H1 (cell line): ENCODE data around the gene STX16. TPM values are rescaled to one million over a fixed set of nuclear protein-coding genes. Genes with fewer than 3 reads are reported as not detected.

Source experiments
- CTCF ChIA-PET: fragments of 300-600 bp; sonication (Branson Sonifier 250); formaldehyde crosslinking; loops from one replicate; lab custom pipeline; 2021; ENCODE audit not compliant: partially characterized antibody; lab: Charles Lee
- POLR2A ChIA-PET: fragments of 300-600 bp; sonication (Branson Sonifier 250); formaldehyde crosslinking; loops from one replicate; lab custom pipeline; 2021; ENCODE audit warnings: inconsistent platforms; ENCODE audit not compliant: partially characterized antibody; lab: Charles Lee
- DNase-seq, 2 experiments: peaks; one replicate each; pipeline versions ENCODE4 v3.0.0 to v3.0.0-alpha.2; 2010 to 2022; ENCODE audit warnings: low spot score in 2 of 2, low read depth in 1 of 2, mixed read lengths in 1 of 2
- FAIRE-seq: peaks from 2 replicates; lab custom pipeline; 2011; peaks lifted over from hg19 to GRCh38; lab: Jason Lieb, UNC
- H2AFZ ChIP-seq: 2 replicates; pipeline ENCODE4 v1.8.1; 2012; ENCODE audit warnings: low read length, inconsistent platforms
- H2AK5ac ChIP-seq: 2 replicates; pipeline ENCODE4 v1.6.1; 2013; ENCODE audit warnings: low read depth, low read length
- H2BK120ac ChIP-seq: replicated peaks from 2 replicates; pipeline ENCODE3; 2013; ENCODE audit warnings: low read depth, low read length, inconsistent platforms
- H2BK12ac ChIP-seq: 2 replicates; pipeline ENCODE4 v1.6.1; 2013; ENCODE audit warnings: low read depth, low read length
- H2BK15ac ChIP-seq: 2 replicates; pipeline ENCODE4 v1.6.1; 2013; ENCODE audit warnings: low read length
- H2BK20ac ChIP-seq: 2 replicates; pipeline ENCODE4 v1.6.1; 2013; ENCODE audit warnings: low read length
- H2BK5ac ChIP-seq: 2 replicates; pipeline ENCODE4 v1.6.1; 2013; ENCODE audit warnings: low read depth, low read length
- H3K14ac ChIP-seq: 2 replicates; pipeline ENCODE4 v1.6.1; 2013; ENCODE audit warnings: inconsistent platforms; ENCODE audit not compliant: insufficient read length
- H3K18ac ChIP-seq: 2 replicates; pipeline ENCODE4 v1.6.1; 2013; ENCODE audit warnings: low read length; ENCODE audit errors: extremely low read depth
- H3K23ac ChIP-seq: 2 replicates; pipeline ENCODE4 v1.6.1; 2013; ENCODE audit warnings: inconsistent platforms; ENCODE audit not compliant: insufficient read length
- H3K23me2 ChIP-seq: 2 replicates; pipeline ENCODE4 v1.6.1; 2013; ENCODE audit warnings: low read depth, low read length
- H3K27ac ChIP-seq: 2 replicates; pipeline ENCODE4 v1.6.1; 2011; ENCODE audit warnings: low read depth, low read length, inconsistent platforms
- H3K27me3 ChIP-seq, 4 experiments: replicated peaks in 1 of 4; 1 replicate in 1 of 4; 2 replicates in 3 of 4; pipeline versions ENCODE4 v1.6.1 to v1.8.1; 2011 to 2013; ENCODE audit warnings: low read length in 3 of 4, mild to moderate bottlenecking in 3 of 4, inconsistent platforms in 2 of 4, mixed read lengths in 2 of 4, moderate library complexity in 1 of 4; ENCODE audit not compliant: control insufficient read depth in 3 of 4, insufficient read depth in 3 of 4; ENCODE audit errors: extremely low read depth in 1 of 4
- H3K36me3 ChIP-seq, 4 experiments: 2 replicates each; pipeline versions ENCODE4 v1.6.1 to v1.8.1; 2011 to 2013; ENCODE audit warnings: mild to moderate bottlenecking in 4 of 4, low read length in 3 of 4, moderate library complexity in 2 of 4, control low read depth in 1 of 4, inconsistent platforms in 1 of 4; ENCODE audit not compliant: insufficient read depth in 4 of 4, control insufficient read depth in 2 of 4
- H3K4ac ChIP-seq: replicated peaks from 2 replicates; pipeline ENCODE3; 2013; ENCODE audit warnings: low read length, low read depth, mixed read lengths, inconsistent platforms; ENCODE audit not compliant: insufficient read length
- H3K4me1 ChIP-seq, 4 experiments: replicated peaks in 1 of 4; 1 replicate in 1 of 4; 2 replicates in 3 of 4; pipeline versions ENCODE4 v1.6.1 to v1.8.1; 2011 to 2013; ENCODE audit warnings: low read length in 3 of 4, inconsistent platforms in 2 of 4, mixed read lengths in 1 of 4; ENCODE audit not compliant: insufficient read depth in 4 of 4, control insufficient read depth in 3 of 4
- H3K4me2 ChIP-seq, 2 experiments: 2 replicates each; pipeline versions ENCODE4 v1.6.1 to v1.8.1; 2011 to 2013; ENCODE audit warnings: low read depth in 2 of 2, low read length in 2 of 2, control low read depth in 1 of 2, inconsistent platforms in 1 of 2, mild to moderate bottlenecking in 1 of 2; ENCODE audit not compliant: insufficient read depth in 1 of 2
- H3K4me3 ChIP-seq, 4 experiments: fragments of 200-600, 300-600 bp in 1 of 4; sonication (generic), shearing (Covaris generic), sonication (Bioruptor Twin) in 1 of 4; 2 replicates each; pipeline versions ENCODE4 v1.5.1 to v1.8.1; 2011 to 2016; ENCODE audit warnings: low read length in 4 of 4, low read depth in 3 of 4, control low read depth in 2 of 4, inconsistent platforms in 2 of 4, mild to moderate bottlenecking in 2 of 4, mixed read lengths in 1 of 4, moderate library complexity in 1 of 4; ENCODE audit not compliant: insufficient read depth in 2 of 4; ENCODE audit errors: extremely low read depth in 1 of 4
- H3K56ac ChIP-seq: replicated peaks from 2 replicates; pipeline ENCODE3; 2013; ENCODE audit warnings: low read depth, mild to moderate bottlenecking, mixed read lengths, low read length, inconsistent platforms; ENCODE audit not compliant: insufficient read length
- H3K79me1 ChIP-seq: 2 replicates; pipeline ENCODE4 v1.6.1; 2013; ENCODE audit warnings: low read depth, low read length, control low read depth
- H3K79me2 ChIP-seq, 2 experiments: 2 replicates each; pipeline versions ENCODE4 v1.6.1 to v1.8.1; 2012 to 2013; ENCODE audit warnings: low read length in 2 of 2, mild to moderate bottlenecking in 2 of 2, inconsistent platforms in 1 of 2; ENCODE audit not compliant: insufficient read depth in 2 of 2, control insufficient read depth in 1 of 2
- H3K9ac ChIP-seq, 4 experiments: replicated peaks in 1 of 4; 1 replicate in 1 of 4; 2 replicates in 3 of 4; pipeline versions ENCODE4 v1.6.1 to v1.8.1; 2011 to 2013; ENCODE audit warnings: low read depth in 3 of 4, low read length in 3 of 4, control low read depth in 2 of 4, mild to moderate bottlenecking in 2 of 4, moderate library complexity in 2 of 4, inconsistent platforms in 1 of 4; ENCODE audit errors: extremely low read depth in 1 of 4
- H3K9me3 ChIP-seq, 2 experiments: 2 replicates each; pipeline versions ENCODE4 v1.6.1 to v1.8.1; 2012 to 2013; ENCODE audit warnings: mild to moderate bottlenecking in 2 of 2, moderate library complexity in 2 of 2, control low read depth in 1 of 2, inconsistent platforms in 1 of 2, low read depth in 1 of 2, low read length in 1 of 2, mixed read lengths in 1 of 2; ENCODE audit not compliant: insufficient read depth in 2 of 2
- H4K20me1 ChIP-seq, 2 experiments: replicated peaks in 1 of 2; 2 replicates each; pipeline versions ENCODE3 to v1.8.1; 2011 to 2013; ENCODE audit warnings: inconsistent platforms in 2 of 2, low read length in 2 of 2, mild to moderate bottlenecking in 1 of 2; ENCODE audit not compliant: insufficient read depth in 2 of 2, control insufficient read depth in 1 of 2
- H4K5ac ChIP-seq: 2 replicates; pipeline ENCODE4 v1.6.1; 2013; ENCODE audit warnings: low read length, low read depth, mixed read lengths, inconsistent platforms; ENCODE audit not compliant: insufficient read length
- H4K8ac ChIP-seq: 2 replicates; pipeline ENCODE4 v1.8.0; 2013; ENCODE audit warnings: mild to moderate bottlenecking, moderate library complexity, low read length, inconsistent platforms; ENCODE audit not compliant: insufficient read depth; ENCODE audit errors: extremely low read depth
- H4K91ac ChIP-seq: replicated peaks from 2 replicates; pipeline ENCODE3; 2013; ENCODE audit warnings: low read length, mixed read lengths, inconsistent platforms; ENCODE audit not compliant: insufficient read length
- CTBP2 ChIP-seq: IDR thresholded peaks from 2 replicates; pipeline ENCODE4 v1.7.0; 2011; ENCODE audit warnings: borderline replicate concordance, mild to moderate bottlenecking, moderate library complexity, mixed read lengths, low read length; ENCODE audit not compliant: insufficient read depth, insufficient read length
- MAFK ChIP-seq: IDR thresholded peaks from 2 replicates; pipeline ENCODE4 v1.6.1; 2012; ENCODE audit warnings: low read depth, mild to moderate bottlenecking, improper control_type of control experiment, low read length
- NANOG ChIP-seq: IDR thresholded peaks from 2 replicates; pipeline ENCODE4 v1.6.1; 2011; ENCODE audit warnings: low read length, low read depth, mild to moderate bottlenecking, inconsistent platforms; ENCODE audit not compliant: insufficient read depth, poor library complexity, severe bottlenecking
- POLR2A ChIP-seq, 2 experiments: IDR thresholded peaks; 1 replicate in 1 of 2; 2 replicates in 1 of 2; pipeline ENCODE4 v1.6.1; 2011; ENCODE audit warnings: low read depth in 2 of 2, low read length in 2 of 2, mild to moderate bottlenecking in 2 of 2; ENCODE audit errors: control extremely low read depth in 1 of 2
- RNF2 ChIP-seq: fragments of 200-900, 300-1000 bp; sonication (generic); IDR thresholded peaks from 2 replicates; pipeline ENCODE4 v1.7.1; 2016; ENCODE audit warnings: borderline replicate concordance, low read depth, mild to moderate bottlenecking, antibody characterized with exemption, low read length; ENCODE audit not compliant: poor library complexity, severe bottlenecking; ENCODE audit errors: missing control alignments
- WGBS, 2 experiments: shearing (Covaris generic) in 1 of 2; methylation state at CpG; one replicate each; pipeline versions ENCODE4 v1.1.6 to v1.1.7; 2013 to 2015; ENCODE audit warnings: low lambda C conversion rate in 2 of 2, mixed read lengths in 2 of 2, inconsistent platforms in 1 of 2, low coverage in 1 of 2, missing lambda C conversion rate in 1 of 2; ENCODE audit not compliant: insufficient replicate concordance in 2 of 2, insufficient coverage in 1 of 2, insufficient read length in 1 of 2; ENCODE audit errors: extremely low coverage in 1 of 2, missing lambda C conversion rate in 1 of 2; 5-methylcytosine and 5-hydroxymethylcytosine counted together
- polyA plus RNA-seq, 7 experiments: library from polyadenylated mRNA; depleted of rRNA in 3 of 7; stranded (reverse) in 5 of 7; unstranded in 2 of 7; fragments of >200 nt in 5 of 7; fragments of 200-250 nt in 2 of 7; gene quantifications; 1 replicate in 5 of 7; 2 replicates in 1 of 7; 4 replicates in 1 of 7; pipeline versions ENCODE4 v1.2.1 to v1.2.3, GENCODE V29; 2011 to 2013; ENCODE audit warnings: missing spikeins in 2 of 7, mixed read lengths in 2 of 7
- total RNA-seq: library from RNA; stranded (reverse); fragmentation: NEBNext Ultra II Directional; extraction: Animal tissue kit (Norgen Biotek cat#: 25700); gene quantifications from 2 replicates; pipeline ENCODE4 v1.2.1, GENCODE V29; 2021

The STX16 gene
- total and polyA plus RNA-seq, 2 of the 8 experiments (the other 6 are each of a cell fraction or from before 2014, with no cell fraction given), result 45.2 to 61.6 TPM

DNA sequence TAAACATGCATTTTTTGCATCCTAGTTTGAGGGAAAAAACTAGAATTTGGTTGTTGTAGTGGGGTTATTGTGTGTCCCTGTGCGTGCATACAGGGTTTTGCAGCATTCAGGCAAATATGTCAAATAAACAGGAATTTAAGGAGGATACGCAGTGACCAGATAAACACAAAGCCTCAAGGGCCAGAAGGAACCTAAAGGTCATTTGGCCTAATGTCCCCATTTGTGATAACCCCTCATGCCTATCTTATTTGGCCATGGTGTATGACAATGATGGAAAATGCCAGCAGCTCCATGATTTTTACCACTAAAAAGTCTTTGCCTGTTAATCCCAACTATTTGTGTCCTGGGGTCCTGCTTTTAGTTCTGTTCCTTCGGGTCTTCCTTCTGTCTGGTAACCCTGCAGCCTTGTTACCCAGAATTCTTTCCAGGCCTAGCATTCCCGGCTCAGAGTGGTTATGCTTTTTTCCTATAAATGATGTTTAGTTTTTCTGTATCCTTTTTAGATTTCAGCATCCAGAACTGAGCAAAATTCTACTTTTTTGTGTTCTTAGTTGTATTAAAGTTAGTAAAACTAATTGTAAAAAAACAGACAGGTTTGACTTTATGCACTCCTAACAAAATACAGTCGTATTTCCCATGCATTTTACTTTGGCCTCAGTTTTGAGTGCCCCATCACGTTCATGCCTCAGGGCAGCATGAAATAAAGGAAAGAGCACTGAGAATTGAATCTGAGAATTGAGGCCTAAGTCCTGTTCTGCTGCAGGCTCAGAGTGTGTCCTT is 4.4 kb downstream of the STX16 start:
- ChIA-PET CTCF (interaction anchor here (1.1 to 1.3 kb wide), 3 partner anchors 38 to 198 kb away, joined by 3 read pairs; partner anchors contain the start of gene GNAS), POLR2A (interaction anchor here (1.0 to 11.7 kb wide), 5 partner anchors 8 to 190 kb away, joined by 3 to 242 read pairs (median 3); no protein-coding TSS in a partner anchor)
- 88% methylated on average over 6 of the region's 6 CpGs; no CpG with 5 or more reads in 1 of the 2 experiments for WGBS, 2 experiments
- Histone ChIP-seq H3K27me3 (no peaks in the 10 kb centered on the region), H4K20me1 (no peaks in the 10 kb centered on the region), H3K56ac (no peak overlapping the region), H3K23ac (no peak overlapping the region), H3K27ac (no peak overlapping the region), H3K4me2 (peak overlapping the region; percentile 31 to 86; a peak in 2 of 4 replicates), H3K36me3 (peaks cover 0 to 3% (median 0%) of the 10 kb centered on the region in 4 experiments; a peak in 1 of 8 replicates), H3K4me3 (peak overlapping the region in 1 of 4 experiments; percentile 82; a peak in 1 of 8 replicates), H3K79me2 (peaks cover 31 to 90% of the 10 kb centered on the region in 2 experiments), H2BK15ac (no peak overlapping the region), H3K9me3 (no peaks in the 10 kb centered on the region), H3K9ac (no peak overlapping the region), H2BK20ac (no peak overlapping the region), H2BK12ac (no peak overlapping the region), H3K14ac (no peak overlapping the region), H4K8ac (no peak overlapping the region), H3K79me1 (no peaks in the 10 kb centered on the region), H4K91ac (no peak overlapping the region), H2AK5ac (no peak overlapping the region), H3K4me1 (peaks cover 9 to 23% (median 18%) of the 10 kb centered on the region in 4 experiments; a peak in 6 of 7 replicates), H3K4ac (no peak overlapping the region), H2BK5ac (no peak overlapping the region), H2AFZ (no peak overlapping the region), H3K18ac (no peak overlapping the region), H4K5ac (peak overlapping the region; percentile 9), H2BK120ac (no peak overlapping the region), H3K23me2 (peaks cover 11% of the 10 kb centered on the region)
- DNase-seq, result no peak
- TF ChIP-seq POLR2A (IDR thresholded peaks at IDR 0.05; ENCODE audit: control extremely low read depth in 1 of 2, low read depth in 2 of 2, low read length in 2 of 2) (no peak), CTBP2 (no peak), NANOG (no peak), RNF2 (no peak), MAFK (no peak)
- no peak for FAIRE-seq
